Stimulated activated naive CD8-positive, alpha-beta T cell treated with anti-CD3 and anti-CD28 coated beads, Interleukin-15, Interleukin-2, amounts not matched to agents 100 ng/mL and 50 ng/mL, for 24 hours (primary cell): Measurements from ENCODE around the gene KLHL29.

Experiments used
- H3K27ac Mint-ChIP-seq: one replicate; pipeline ENCODE4 v1.8.0; 2021; ENCODE audit warnings: mild to moderate bottlenecking, mixed read lengths
- H3K27me3 Mint-ChIP-seq: one replicate; pipeline ENCODE4 v1.8.0; 2021; ENCODE audit warnings: mixed read lengths
- H3K36me3 Mint-ChIP-seq: one replicate; pipeline ENCODE4 v1.8.0; 2021; ENCODE audit warnings: low read depth, mixed read lengths
- H3K4me1 Mint-ChIP-seq: one replicate; pipeline ENCODE4 v1.8.0; 2021; ENCODE audit warnings: low read depth, mixed read lengths
- H3K4me3 Mint-ChIP-seq: one replicate; pipeline ENCODE4 v1.8.0; 2021; ENCODE audit warnings: mild to moderate bottlenecking, mixed read lengths
- H3K9me3 Mint-ChIP-seq: one replicate; pipeline ENCODE4 v1.8.0; 2021; ENCODE audit warnings: mixed read lengths

Gene KLHL29

GRCh38 chr2:23585273-23586170 lies 200.5 kb downstream of the KLHL29 start:
- no peak overlapping the region for H3K27ac Mint-ChIP-seq
- H3K36me3 Mint-ChIP-seq = no peaks in the 10 kb centered on the region
- no peaks in the 10 kb centered on the region for H3K9me3 Mint-ChIP-seq
- H3K27me3 Mint-ChIP-seq = no peaks in the 10 kb centered on the region
- H3K4me3 Mint-ChIP-seq = no peak overlapping the region
- no peaks in the 10 kb centered on the region for H3K4me1 Mint-ChIP-seq

GRCh38 chr2:23586741-23587306 lies 201.8 kb downstream of the KLHL29 start:
- Mint-ChIP-seq H3K27me3 (no peaks in the 10 kb centered on the region), H3K4me1 (no peaks in the 10 kb centered on the region), H3K36me3 (no peaks in the 10 kb centered on the region), H3K27ac (no peak overlapping the region), H3K4me3 (no peak overlapping the region), H3K9me3 (no peaks in the 10 kb centered on the region)

GRCh38 chr2:23587341-23587880 lies 202.4 kb downstream of the KLHL29 start:
- Mint-ChIP-seq H3K27me3 (no peaks in the 10 kb centered on the region), H3K4me1 (no peaks in the 10 kb centered on the region), H3K27ac (no peak overlapping the region), H3K36me3 (no peaks in the 10 kb centered on the region), H3K9me3 (no peaks in the 10 kb centered on the region), H3K4me3 (no peak overlapping the region)

GRCh38 chr2:23588106-23588505 lies 203.1 kb downstream of the KLHL29 start:
- Mint-ChIP-seq H3K9me3 (no peaks in the 10 kb centered on the region), H3K27me3 (no peaks in the 10 kb centered on the region), H3K27ac (no peak overlapping the region), H3K4me1 (no peaks in the 10 kb centered on the region), H3K36me3 (no peaks in the 10 kb centered on the region), H3K4me3 (no peak overlapping the region)

- no peaks in the 10 kb centered on the region for H3K27me3 Mint-ChIP-seq
- H3K36me3 Mint-ChIP-seq = no peaks in the 10 kb centered on the region
- H3K4me1 Mint-ChIP-seq = no peaks in the 10 kb centered on the region
- no peak overlapping the region for H3K4me3 Mint-ChIP-seq
- no peak overlapping the region for H3K27ac Mint-ChIP-seq
- no peaks in the 10 kb centered on the region for H3K9me3 Mint-ChIP-seq
These were observed 203.7 kb downstream of the KLHL29 start for GRCh38 chr2:23588508-23589201.

- no peak overlapping the region for H3K27ac Mint-ChIP-seq
- no peaks in the 10 kb centered on the region for H3K27me3 Mint-ChIP-seq
- H3K36me3 Mint-ChIP-seq = no peaks in the 10 kb centered on the region
- H3K4me3 Mint-ChIP-seq = no peak overlapping the region
- no peaks in the 10 kb centered on the region for H3K4me1 Mint-ChIP-seq
- H3K9me3 Mint-ChIP-seq = no peaks in the 10 kb centered on the region
These were observed 204.3 kb downstream of the KLHL29 start for GRCh38 chr2:23589220-23589647.

- Mint-ChIP-seq H3K4me3 (no peak overlapping the region), H3K27ac (no peak overlapping the region), H3K9me3 (no peaks in the 10 kb centered on the region), H3K4me1 (no peaks in the 10 kb centered on the region), H3K36me3 (no peaks in the 10 kb centered on the region), H3K27me3 (no peaks in the 10 kb centered on the region)
These were observed 204.8 kb downstream of the KLHL29 start for GRCh38 chr2:23589739-23590138.

GRCh38 chr2:23590241-23590869 lies 205.4 kb downstream of the KLHL29 start:
- Mint-ChIP-seq H3K4me1 (no peaks in the 10 kb centered on the region), H3K27me3 (no peaks in the 10 kb centered on the region), H3K4me3 (no peak overlapping the region), H3K9me3 (no peaks in the 10 kb centered on the region), H3K27ac (no peak overlapping the region), H3K36me3 (no peaks in the 10 kb centered on the region)

- H3K4me3 Mint-ChIP-seq = no peak overlapping the region
- H3K27me3 Mint-ChIP-seq = no peaks in the 10 kb centered on the region
- no peaks in the 10 kb centered on the region for H3K36me3 Mint-ChIP-seq
- no peaks in the 10 kb centered on the region for H3K4me1 Mint-ChIP-seq
- no peaks in the 10 kb centered on the region for H3K9me3 Mint-ChIP-seq
- no peak overlapping the region for H3K27ac Mint-ChIP-seq
These were observed 206.1 kb downstream of the KLHL29 start for GRCh38 chr2:23591111-23591510.

GRCh38 chr2:23592061-23592685 lies 207.2 kb downstream of the KLHL29 start:
- Mint-ChIP-seq H3K36me3 (no peaks in the 10 kb centered on the region), H3K4me3 (no peak overlapping the region), H3K9me3 (no peaks in the 10 kb centered on the region), H3K27ac (no peak overlapping the region), H3K4me1 (no peaks in the 10 kb centered on the region), H3K27me3 (no peaks in the 10 kb centered on the region)

GRCh38 chr2:23592898-23593751 lies 208.1 kb downstream of the KLHL29 start:
- H3K9me3 Mint-ChIP-seq = no peaks in the 10 kb centered on the region
- H3K4me3 Mint-ChIP-seq = no peak overlapping the region
- H3K27me3 Mint-ChIP-seq = no peaks in the 10 kb centered on the region
- H3K36me3 Mint-ChIP-seq = no peaks in the 10 kb centered on the region
- H3K4me1 Mint-ChIP-seq = no peaks in the 10 kb centered on the region
- no peak overlapping the region for H3K27ac Mint-ChIP-seq

- Mint-ChIP-seq H3K36me3 (no peaks in the 10 kb centered on the region), H3K4me3 (no peak overlapping the region), H3K27me3 (no peaks in the 10 kb centered on the region), H3K9me3 (no peaks in the 10 kb centered on the region), H3K4me1 (no peaks in the 10 kb centered on the region), H3K27ac (no peak overlapping the region)
These were observed 208.9 kb downstream of the KLHL29 start for GRCh38 chr2:23593752-23594459.

GRCh38 chr2:23594460-23594825 lies 209.5 kb downstream of the KLHL29 start:
- H3K9me3 Mint-ChIP-seq = no peaks in the 10 kb centered on the region
- no peaks in the 10 kb centered on the region for H3K27me3 Mint-ChIP-seq
- H3K27ac Mint-ChIP-seq = no peak overlapping the region
- no peak overlapping the region for H3K4me3 Mint-ChIP-seq
- H3K4me1 Mint-ChIP-seq = no peaks in the 10 kb centered on the region
- no peaks in the 10 kb centered on the region for H3K36me3 Mint-ChIP-seq
